Measurements from ENCODE around the gene SLC35F6.

GRCh38 chr2:26769089-26769761 is 5.1 kb downstream of the SLC35F6 start:
- TF ChIP-seq CTCF (IDR thresholded peaks at IDR 0.05; ENCODE audit: poor library complexity, severe bottlenecking) (no peak), REST (IDR thresholded peaks at IDR 0.05; ENCODE audit: borderline replicate concordance) (no peak), POLR2AphosphoS5 (IDR thresholded peaks at IDR 0.05) (no peak), EZH2 (IDR thresholded peaks at IDR 0.05; ENCODE audit: borderline replicate concordance, insufficient read depth, low read length, poor library complexity, severe bottlenecking) (no peak), RAD21 (conservative IDR thresholded peaks at IDR 0.05) (no peak), TAF1 (IDR thresholded peaks at IDR 0.05; ENCODE audit: low read depth) (no peak), EP300 (conservative IDR thresholded peaks at IDR 0.05; ENCODE audit: poor library complexity, severe bottlenecking) (no peak), MXI1 (conservative IDR thresholded peaks at IDR 0.05; ENCODE audit: poor library complexity, severe bottlenecking) (no peak)
